HepG2 (cell line): ENCODE measurements around the gene MYD88. TPM values are rescaled to one million over a fixed set of nuclear protein-coding genes. Genes with fewer than 3 reads are reported as not detected.

Source experiments
- CEBPB ChIP-seq: IDR thresholded peaks from 2 replicates; pipeline ENCODE4 v1.6.1; 2011; ENCODE audit warnings: low read depth, low read length, improper control_type of control experiment, borderline replicate concordance
- E2F2 ChIP-seq: sonication (generic); formaldehyde crosslinking; IDR thresholded peaks from 2 replicates; pipeline ENCODE4 v1.4.0; 2020; ENCODE audit warnings: missing genetic modification reagents, borderline replicate concordance
- E2F5 ChIP-seq: sonication (generic); formaldehyde crosslinking; conservative IDR thresholded peaks from 2 replicates; pipeline ENCODE4 v1.4.0; 2020; ENCODE audit warnings: missing genetic modification reagents
- ETS1 ChIP-seq: sonication (generic); formaldehyde crosslinking; IDR thresholded peaks from 2 replicates; pipeline ENCODE4 v1.4.0; 2020; ENCODE audit warnings: missing genetic modification reagents
- FOXJ3 ChIP-seq: sonication (generic); formaldehyde crosslinking; IDR thresholded peaks from 2 replicates; pipeline ENCODE4 v1.4.0; 2020; ENCODE audit warnings: missing genetic modification reagents, mild to moderate bottlenecking, borderline replicate concordance
- ISL2 ChIP-seq: sonication (generic); formaldehyde crosslinking; IDR thresholded peaks from 2 replicates; pipeline ENCODE4 v1.5.0; 2020; ENCODE audit warnings: missing genetic modification reagents
- JUND ChIP-seq: sonication (generic); formaldehyde crosslinking; IDR thresholded peaks from 2 replicates; pipeline ENCODE4 v1.8.0; 2022; ENCODE audit warnings: mild to moderate bottlenecking, missing genetic modification reagents
- MED1 ChIP-seq: sonication (generic); formaldehyde crosslinking; IDR thresholded peaks from 2 replicates; pipeline ENCODE4 v1.4.0; 2020; ENCODE audit warnings: missing genetic modification reagents
- MNT ChIP-seq: fragments of 450-650 bp; IDR thresholded peaks from 2 replicates; pipeline ENCODE4 v1.6.1; 2016
- PHF8 ChIP-seq: sonication (generic); formaldehyde crosslinking; IDR thresholded peaks from 2 replicates; pipeline ENCODE4 v1.5.0; 2020; ENCODE audit warnings: missing genetic modification reagents
- U2AF1 ChIP-seq: fragments of 200-400 bp; formaldehyde crosslinking; optimal IDR thresholded peaks from 2 replicates; pipeline ENCODE3; 2017; ENCODE audit warnings: mild to moderate bottlenecking, low read depth, low read length
- ZBTB25 ChIP-seq: IDR thresholded peaks from 2 replicates; pipeline ENCODE4 v1.6.1; 2018; ENCODE audit warnings: missing genetic modification reagents
- ZBTB46 ChIP-seq: sonication (generic); formaldehyde crosslinking; IDR thresholded peaks from 2 replicates; pipeline ENCODE4 v1.4.0; 2020; ENCODE audit warnings: mild to moderate bottlenecking, missing genetic modification reagents, borderline replicate concordance
- ZNF143 ChIP-seq: sonication (generic); formaldehyde crosslinking; IDR thresholded peaks from 2 replicates; pipeline ENCODE4 v1.4.0; 2020; ENCODE audit warnings: missing genetic modification reagents
- ZNF383 ChIP-seq: sonication (generic); formaldehyde crosslinking; IDR thresholded peaks from 2 replicates; pipeline ENCODE4 v1.4.0; 2020; ENCODE audit warnings: missing genetic modification reagents, mild to moderate bottlenecking, borderline replicate concordance
- ZNF501 ChIP-seq: sonication (generic); formaldehyde crosslinking; IDR thresholded peaks from 2 replicates; pipeline ENCODE4 v1.5.1; 2020; ENCODE audit warnings: mild to moderate bottlenecking, moderate library complexity, missing genetic modification reagents
- ZNF562 ChIP-seq: sonication (generic); formaldehyde crosslinking; IDR thresholded peaks from 2 replicates; pipeline ENCODE4 v1.8.0; 2022; ENCODE audit warnings: missing genetic modification reagents, borderline replicate concordance
- polyA plus RNA-seq, 8 experiments: library from polyadenylated mRNA; depleted of rRNA in 3 of 8; stranded (reverse) in 7 of 8; unstranded in 1 of 8; fragments of >200 nt; fragmentation: Illumina TruSeq in 4 of 8; extraction: Trizol in 4 of 8; gene quantifications; 2 replicates each; pipeline versions ENCODE4 v1.2.1 to v1.2.3, GENCODE V29; 2011 to 2016; ENCODE audit warnings: low read depth in 4 of 8, missing spikeins in 1 of 8, mixed read lengths in 1 of 8; ENCODE audit not compliant: insufficient read depth in 1 of 8
- total RNA-seq, 5 experiments: library from RNA; depleted of rRNA; stranded (reverse); fragments of >200 nt; fragmentation: Illumina TruSeq; extraction: Trizol; gene quantifications; 2 replicates each; pipeline ENCODE4 v1.2.3, GENCODE V29; 2016; ENCODE audit warnings: low read depth in 1 of 5

MYD88 gene
- total and polyA plus RNA-seq, 2 of the 13 experiments (the other 11 are each of a cell fraction or from before 2014, with no cell fraction given), result 7.6 to 32.7 TPM

- TF ChIP-seq MNT, result 0 out of 2 replicates have a peak, but pooled peaks have one; percentile 24
- TF ChIP-seq PHF8 (CRISPR knock-in tag), result peak; percentile 36; the same call in 1 of the 2 replicates
- TF ChIP-seq ZNF143 (CRISPR knock-in tag), result no peak
- TF ChIP-seq ZBTB25 (CRISPR knock-in tag), result peak; percentile 63; the same call in 1 of the 2 replicates
- peak; percentile 84; the same call in 1 of the 2 replicates for TF ChIP-seq FOXJ3 (CRISPR knock-in tag)
- no peak for TF ChIP-seq U2AF1
- no peak for TF ChIP-seq E2F2 (CRISPR knock-in tag)
- no peak for TF ChIP-seq ETS1 (CRISPR knock-in tag)
- peak; percentile 75 for TF ChIP-seq ZNF501 (CRISPR knock-in tag)
- TF ChIP-seq ISL2 (CRISPR knock-in tag), result peak; percentile 83
- TF ChIP-seq ZBTB46, result no peak
- TF ChIP-seq ZNF383 (CRISPR knock-in tag), result no peak
- TF ChIP-seq E2F5 (CRISPR knock-in tag), result no peak
- peak; percentile 97 for TF ChIP-seq MED1 (CRISPR knock-in tag)
- peak; percentile 98 for TF ChIP-seq JUND
- TF ChIP-seq CEBPB, result peak; percentile 87
- no peak for TF ChIP-seq ZNF562 (CRISPR knock-in tag)
Observed at GRCh38 chr3:38133557-38134405, 4.7 kb upstream of the MYD88 start (continued).
